IMR-90 (cell line): ENCODE results near the gene MYCBPAP.

Experiments used
- CEBPB ChIP-seq: IDR thresholded peaks from 2 replicates; pipeline ENCODE4 v1.6.1; 2012; ENCODE audit warnings: low read depth, low read length, improper control_type of control experiment
- CHD1 ChIP-seq: IDR thresholded peaks from 2 replicates; pipeline ENCODE4 v1.6.1; 2012; ENCODE audit warnings: low read depth, low read length, improper control_type of control experiment
- MAFK ChIP-seq: IDR thresholded peaks from 2 replicates; pipeline ENCODE4 v1.6.1; 2012; ENCODE audit warnings: low read depth, low read length, improper control_type of control experiment
- MXI1 ChIP-seq: IDR thresholded peaks from 2 replicates; pipeline ENCODE4 v1.6.1; 2012; ENCODE audit warnings: low read depth, mild to moderate bottlenecking, low read length, moderate library complexity, borderline replicate concordance
- NFE2L2 ChIP-seq: fragments of 150-350 bp; IDR thresholded peaks from 2 replicates; pipeline ENCODE4 v1.6.1; 2016; ENCODE audit warnings: low read depth, mild to moderate bottlenecking, low read length
- POLR2A ChIP-seq: IDR thresholded peaks from 2 replicates; pipeline ENCODE4 v1.6.1; 2012; ENCODE audit warnings: mild to moderate bottlenecking, low read depth, low read length
- SMC3 ChIP-seq: fragments of 150-350 bp; IDR thresholded peaks from 2 replicates; pipeline ENCODE4 v1.6.1; 2016; ENCODE audit warnings: low read depth, mild to moderate bottlenecking, antibody characterized with exemption, low read length, moderate library complexity
- TF ChIP-seq, protein P1 (sequence below): conservative IDR thresholded peaks from 2 replicates; pipeline ENCODE4 v1.5.1; 2012; ENCODE audit warnings: mild to moderate bottlenecking, low read depth, low read length, improper control_type of control experiment
- TF ChIP-seq, protein P2 (sequence below): fragments of 150-350 bp; IDR thresholded peaks from 2 replicates; pipeline ENCODE4 v1.6.1; 2017; ENCODE audit warnings: mild to moderate bottlenecking, antibody characterized with exemption, low read length, low read depth

DNA sequence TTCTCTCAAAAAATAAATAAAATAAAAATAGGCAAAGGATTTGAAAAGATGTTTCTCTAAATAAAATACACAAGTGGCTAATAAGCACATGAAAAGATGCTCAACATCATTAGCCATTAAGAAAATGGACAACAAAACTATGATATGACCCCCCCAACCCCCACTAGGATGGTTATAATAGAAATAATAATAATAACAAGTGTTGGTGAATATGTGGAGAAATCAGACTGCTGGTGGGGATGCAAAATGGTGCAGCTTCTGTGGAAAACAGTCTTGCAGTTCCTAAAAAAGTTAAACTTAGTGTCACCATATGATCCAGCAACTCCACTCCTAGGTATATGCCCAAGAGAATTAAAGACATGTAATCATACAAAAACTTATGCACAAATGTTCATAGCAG is 9.0 kb upstream of the MYCBPAP start:
- TF ChIP-seq, protein P1, sequence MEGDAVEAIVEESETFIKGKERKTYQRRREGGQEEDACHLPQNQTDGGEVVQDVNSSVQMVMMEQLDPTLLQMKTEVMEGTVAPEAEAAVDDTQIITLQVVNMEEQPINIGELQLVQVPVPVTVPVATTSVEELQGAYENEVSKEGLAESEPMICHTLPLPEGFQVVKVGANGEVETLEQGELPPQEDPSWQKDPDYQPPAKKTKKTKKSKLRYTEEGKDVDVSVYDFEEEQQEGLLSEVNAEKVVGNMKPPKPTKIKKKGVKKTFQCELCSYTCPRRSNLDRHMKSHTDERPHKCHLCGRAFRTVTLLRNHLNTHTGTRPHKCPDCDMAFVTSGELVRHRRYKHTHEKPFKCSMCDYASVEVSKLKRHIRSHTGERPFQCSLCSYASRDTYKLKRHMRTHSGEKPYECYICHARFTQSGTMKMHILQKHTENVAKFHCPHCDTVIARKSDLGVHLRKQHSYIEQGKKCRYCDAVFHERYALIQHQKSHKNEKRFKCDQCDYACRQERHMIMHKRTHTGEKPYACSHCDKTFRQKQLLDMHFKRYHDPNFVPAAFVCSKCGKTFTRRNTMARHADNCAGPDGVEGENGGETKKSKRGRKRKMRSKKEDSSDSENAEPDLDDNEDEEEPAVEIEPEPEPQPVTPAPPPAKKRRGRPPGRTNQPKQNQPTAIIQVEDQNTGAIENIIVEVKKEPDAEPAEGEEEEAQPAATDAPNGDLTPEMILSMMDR, result no peak
- TF ChIP-seq POLR2A (no peak), CEBPB (no peak), MAFK (no peak), NFE2L2 (no peak), SMC3 (no peak), CHD1 (no peak), MXI1 (no peak)
- TF ChIP-seq, protein P2, sequence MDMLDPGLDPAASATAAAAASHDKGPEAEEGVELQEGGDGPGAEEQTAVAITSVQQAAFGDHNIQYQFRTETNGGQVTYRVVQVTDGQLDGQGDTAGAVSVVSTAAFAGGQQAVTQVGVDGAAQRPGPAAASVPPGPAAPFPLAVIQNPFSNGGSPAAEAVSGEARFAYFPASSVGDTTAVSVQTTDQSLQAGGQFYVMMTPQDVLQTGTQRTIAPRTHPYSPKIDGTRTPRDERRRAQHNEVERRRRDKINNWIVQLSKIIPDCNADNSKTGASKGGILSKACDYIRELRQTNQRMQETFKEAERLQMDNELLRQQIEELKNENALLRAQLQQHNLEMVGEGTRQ, result no peak
